ENCODE results near the gene TOX4.
A peak's percentile ranks its signal among the peaks of the same experiment; 100 is the strongest.

Gene TOX4

GRCh38 chr14:21509432-21510143, 32.6 kb downstream of the TOX4 start:
- H3K4me3 ChIP-seq (ENCODE audit: low read depth, low read length) = peak overlapping the region; percentile 91
- DNase-seq (ENCODE audit: low read depth) = no peak
- TF ChIP-seq MYC (IDR thresholded peaks at IDR 0.05; ENCODE audit: low read depth, low read length) (no peak), POLR2A (IDR thresholded peaks at IDR 0.05; ENCODE audit: extremely low read depth, insufficient read length) (no peak), CTCF (IDR thresholded peaks at IDR 0.05; ENCODE audit: low read depth, low read length) (no peak)

- peak; percentile 86 for TF ChIP-seq MYC (IDR thresholded peaks at IDR 0.05; ENCODE audit: low read depth, low read length)
- peak; percentile 91 for TF ChIP-seq MAX (IDR thresholded peaks at IDR 0.05; ENCODE audit: low read depth, low read length)
- TF ChIP-seq POLR2A (IDR thresholded peaks at IDR 0.05; ENCODE audit: extremely low read depth, insufficient read length) = peak; percentile 85
- TF ChIP-seq CTCF (IDR thresholded peaks at IDR 0.05; ENCODE audit: low read depth, low read length) = no peak
- DNase-seq (ENCODE audit: low read depth) = peak; percentile 98
- peak within 1 kb of the TSS; percentile 91 for H3K4me3 ChIP-seq (ENCODE audit: low read depth, low read length)
These were observed 34.0 kb downstream of the TOX4 start, which contains the start of gene METTL3 for GRCh38 chr14:21510735-21511657. TSS of gene METTL3 (minus strand) at chr14:21511340. CDS start at chr14:21511223, 117 bp downstream.

GRCh38 chr14:21514341-21514740, 37.3 kb downstream of the TOX4 start:
- no peak overlapping the region for H3K4me3 ChIP-seq (ENCODE audit: low read depth, low read length)
- DNase-seq (ENCODE audit: low read depth) = no peak
- TF ChIP-seq CTCF (IDR thresholded peaks at IDR 0.05; ENCODE audit: low read depth, low read length) (no peak), MYC (IDR thresholded peaks at IDR 0.05; ENCODE audit: low read depth, low read length) (no peak), MAX (IDR thresholded peaks at IDR 0.05; ENCODE audit: low read depth, low read length) (no peak), POLR2A (IDR thresholded peaks at IDR 0.05; ENCODE audit: extremely low read depth, insufficient read length) (no peak)

- H3K4me3 ChIP-seq (ENCODE audit: low read depth, low read length) = no peak overlapping the region
- no peak for DNase-seq (ENCODE audit: low read depth)
- TF ChIP-seq CTCF (IDR thresholded peaks at IDR 0.05; ENCODE audit: low read depth, low read length) = no peak
- TF ChIP-seq MAX (IDR thresholded peaks at IDR 0.05; ENCODE audit: low read depth, low read length) = no peak
- no peak for TF ChIP-seq POLR2A (IDR thresholded peaks at IDR 0.05; ENCODE audit: extremely low read depth, insufficient read length)
- no peak for TF ChIP-seq MYC (IDR thresholded peaks at IDR 0.05; ENCODE audit: low read depth, low read length)
These were observed 41.7 kb downstream of the TOX4 start for GRCh38 chr14:21518725-21519124.

GRCh38 chr14:21520767-21521166, 43.8 kb downstream of the TOX4 start:
- DNase-seq (ENCODE audit: low read depth) = no peak
- TF ChIP-seq CTCF (IDR thresholded peaks at IDR 0.05; ENCODE audit: low read depth, low read length) = no peak
- TF ChIP-seq MYC (IDR thresholded peaks at IDR 0.05; ENCODE audit: low read depth, low read length) = no peak
- no peak for TF ChIP-seq MAX (IDR thresholded peaks at IDR 0.05; ENCODE audit: low read depth, low read length)
- TF ChIP-seq POLR2A (IDR thresholded peaks at IDR 0.05; ENCODE audit: extremely low read depth, insufficient read length) = no peak
- H3K4me3 ChIP-seq (ENCODE audit: low read depth, low read length) = no peak overlapping the region

Measured in NB4 (cell line).